BE2C (cell line): ENCODE data around the gene ESYT2.
"Not testable (repeated sequence)": the region's sequence is repeated elsewhere in the genome, so short reads cannot be mapped to it uniquely, and the experiment has no call there.

Source experiments
- DNase-seq: peaks from one replicate; pipeline ENCODE4 v3.0.0-alpha.2; 2020
- H3K27me3 ChIP-seq: fragments of 250-450 bp; sonication (Bioruptor Pico); 2 replicates; pipeline ENCODE4 v1.5.1; 2020; ENCODE audit warnings: mild to moderate bottlenecking
- H3K36me3 ChIP-seq: fragments of 250-450 bp; sonication (Bioruptor Pico); 2 replicates; pipeline ENCODE4 v1.5.1; 2020; ENCODE audit warnings: mild to moderate bottlenecking
- H3K4me1 ChIP-seq: fragments of 250-450 bp; sonication (Bioruptor Pico); 2 replicates; pipeline ENCODE4 v1.5.1; 2020
- H3K4me3 ChIP-seq: 2 replicates; pipeline ENCODE4 v1.5.1; 2011; ENCODE audit warnings: low read depth, low read length
- H3K9me3 ChIP-seq: fragments of 250-450 bp; sonication (Bioruptor Pico); 2 replicates; pipeline ENCODE4 v1.5.1; 2020
- TF ChIP-seq, protein P1 (sequence below): IDR thresholded peaks from 2 replicates; pipeline ENCODE4 v1.5.1; 2012; ENCODE audit warnings: mild to moderate bottlenecking, low read depth, low read length

The ESYT2 gene

DNA sequence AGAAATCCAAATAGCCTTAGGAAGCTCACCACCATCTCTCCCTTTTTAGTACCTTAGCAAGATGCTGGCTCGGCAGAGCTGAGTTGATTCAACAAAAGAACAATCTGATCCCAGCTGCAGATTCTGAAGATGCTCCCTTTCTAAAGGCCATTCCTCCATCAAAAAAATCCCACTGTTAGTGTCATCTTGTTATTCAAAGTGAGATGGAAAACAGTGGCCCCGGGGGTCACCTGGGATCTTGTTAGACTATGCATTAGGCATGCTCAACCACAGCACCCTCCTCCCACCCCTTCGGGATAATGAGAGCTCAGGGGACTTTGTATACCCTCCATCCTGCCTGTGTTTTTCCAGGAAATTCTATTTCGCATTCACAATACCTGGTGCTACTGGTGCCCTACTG lies 127.1 kb downstream of the ESYT2 start:
- H3K36me3 ChIP-seq = peaks cover 28% of the 10 kb centered on the region

DNA sequence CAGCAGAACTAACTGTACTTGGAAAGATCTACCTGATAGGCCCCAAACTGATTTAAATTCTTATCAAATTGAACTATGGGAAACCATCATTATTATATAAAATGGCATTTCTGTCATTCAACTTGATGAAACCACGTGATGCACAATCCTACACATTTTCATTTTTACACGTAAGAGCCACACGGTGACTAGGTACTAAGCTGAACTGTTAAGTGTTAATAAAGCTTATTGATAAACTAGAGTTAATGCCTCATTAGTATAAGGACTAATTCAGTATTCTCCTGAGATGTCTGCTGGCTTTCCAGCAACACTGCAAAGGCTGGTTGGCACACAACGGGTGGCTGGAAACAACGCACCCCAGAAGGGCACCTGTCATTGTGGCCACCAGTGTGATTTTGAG lies 129.3 kb downstream of the ESYT2 start:
- no peaks in the 10 kb centered on the region for H3K4me1 ChIP-seq
- H3K9me3 ChIP-seq = no peaks in the 10 kb centered on the region
- no peak overlapping the region for H3K4me3 ChIP-seq
- H3K27me3 ChIP-seq = no peaks in the 10 kb centered on the region
- TF ChIP-seq, protein P1, sequence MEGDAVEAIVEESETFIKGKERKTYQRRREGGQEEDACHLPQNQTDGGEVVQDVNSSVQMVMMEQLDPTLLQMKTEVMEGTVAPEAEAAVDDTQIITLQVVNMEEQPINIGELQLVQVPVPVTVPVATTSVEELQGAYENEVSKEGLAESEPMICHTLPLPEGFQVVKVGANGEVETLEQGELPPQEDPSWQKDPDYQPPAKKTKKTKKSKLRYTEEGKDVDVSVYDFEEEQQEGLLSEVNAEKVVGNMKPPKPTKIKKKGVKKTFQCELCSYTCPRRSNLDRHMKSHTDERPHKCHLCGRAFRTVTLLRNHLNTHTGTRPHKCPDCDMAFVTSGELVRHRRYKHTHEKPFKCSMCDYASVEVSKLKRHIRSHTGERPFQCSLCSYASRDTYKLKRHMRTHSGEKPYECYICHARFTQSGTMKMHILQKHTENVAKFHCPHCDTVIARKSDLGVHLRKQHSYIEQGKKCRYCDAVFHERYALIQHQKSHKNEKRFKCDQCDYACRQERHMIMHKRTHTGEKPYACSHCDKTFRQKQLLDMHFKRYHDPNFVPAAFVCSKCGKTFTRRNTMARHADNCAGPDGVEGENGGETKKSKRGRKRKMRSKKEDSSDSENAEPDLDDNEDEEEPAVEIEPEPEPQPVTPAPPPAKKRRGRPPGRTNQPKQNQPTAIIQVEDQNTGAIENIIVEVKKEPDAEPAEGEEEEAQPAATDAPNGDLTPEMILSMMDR = no peak
- peaks cover 40% of the 10 kb centered on the region for H3K36me3 ChIP-seq
- DNase-seq = no peak

More for the DNA sequence above, 127.1 kb downstream of the ESYT2 start:
- Histone ChIP-seq H3K9me3 (no peaks in the 10 kb centered on the region), H3K27me3 (no peaks in the 10 kb centered on the region), H3K4me1 (no peaks in the 10 kb centered on the region), H3K4me3 (no peak overlapping the region; the same call in 1 of the 2 replicates)
- no peak for DNase-seq
- TF ChIP-seq, protein P1 = no peak

DNA sequence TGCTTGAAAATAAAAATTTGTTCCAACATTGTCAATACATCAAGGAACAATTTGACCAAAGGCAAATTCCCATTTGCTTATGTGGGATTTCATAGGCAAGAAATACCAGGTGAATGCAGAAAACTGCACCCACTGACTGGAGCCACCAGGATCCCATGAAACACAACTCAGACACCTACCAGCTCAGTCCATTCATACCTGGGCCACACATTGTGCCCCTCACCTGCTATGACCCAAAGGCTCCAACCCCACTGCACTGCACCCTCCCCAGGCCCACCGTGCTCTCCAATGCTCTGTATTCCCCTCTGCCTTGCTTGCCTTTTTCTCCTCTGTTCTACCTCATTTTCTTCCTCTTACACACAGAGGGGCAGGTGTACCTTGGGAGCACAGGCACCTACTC lies 130.0 kb downstream of the ESYT2 start:
- Histone ChIP-seq H3K4me3 (no peak overlapping the region), H3K9me3 (no peaks in the 10 kb centered on the region), H3K27me3 (no peaks in the 10 kb centered on the region), H3K4me1 (no peaks in the 10 kb centered on the region), H3K36me3 (peaks cover 40% of the 10 kb centered on the region)
- TF ChIP-seq, protein P1 = no peak
- DNase-seq = no peak

DNA sequence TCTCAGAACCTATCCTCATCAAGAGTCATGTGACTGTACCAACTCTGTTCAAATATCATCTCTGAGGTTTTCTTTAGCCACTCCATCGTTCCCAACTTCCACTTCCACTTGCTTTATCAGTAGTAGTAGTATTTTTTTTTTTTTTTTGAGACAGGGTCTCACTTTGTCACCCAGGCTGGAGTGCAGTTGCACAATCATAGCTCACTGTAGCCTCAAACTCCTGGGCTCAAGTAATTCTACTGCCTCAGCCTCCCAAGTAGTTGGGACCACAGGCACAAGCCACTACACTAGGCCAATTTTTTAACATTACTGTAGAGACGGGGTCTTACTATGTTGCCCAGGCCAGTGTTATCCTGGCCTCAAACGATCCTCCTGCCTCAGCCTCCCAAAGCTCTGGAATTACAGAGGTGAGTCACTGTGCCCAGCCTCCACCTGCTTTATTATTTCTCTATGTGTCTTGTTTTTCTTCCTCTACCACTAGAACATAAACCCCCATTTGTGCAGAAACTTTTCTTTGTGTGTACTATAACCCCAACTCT lies 130.6 kb downstream of the ESYT2 start:
- TF ChIP-seq, protein P1 = no peak
- H3K4me3 ChIP-seq = no peak overlapping the region
- no peak for DNase-seq
- H3K9me3 ChIP-seq = no peaks in the 10 kb centered on the region
- peaks cover 40% of the 10 kb centered on the region for H3K36me3 ChIP-seq
- no peaks in the 10 kb centered on the region for H3K27me3 ChIP-seq
- H3K4me1 ChIP-seq = no peaks in the 10 kb centered on the region

DNA sequence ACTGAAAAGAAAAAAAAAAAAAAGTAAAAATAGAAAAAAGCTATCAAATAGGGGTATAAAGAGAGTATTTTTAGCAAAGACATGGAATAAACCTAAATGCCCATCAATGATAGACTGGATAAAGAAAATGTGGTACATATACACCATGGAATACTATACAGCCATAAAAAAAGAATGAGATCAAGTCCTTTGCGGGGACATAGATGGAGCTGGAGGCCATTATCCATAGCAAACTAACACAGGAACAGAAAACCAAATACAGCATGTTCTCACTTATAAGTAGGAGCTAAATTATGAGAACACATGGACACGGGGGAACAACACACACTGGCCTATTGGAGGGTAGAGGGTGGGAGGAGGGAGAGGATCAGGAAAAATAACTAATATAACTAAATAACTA lies 131.7 kb downstream of the ESYT2 start:
- not testable (repeated sequence) for H3K27me3 ChIP-seq, H3K9me3 ChIP-seq, H3K4me3 ChIP-seq, DNase-seq, H3K4me1 ChIP-seq
- peaks cover 40% of the 10 kb centered on the region for H3K36me3 ChIP-seq

DNA sequence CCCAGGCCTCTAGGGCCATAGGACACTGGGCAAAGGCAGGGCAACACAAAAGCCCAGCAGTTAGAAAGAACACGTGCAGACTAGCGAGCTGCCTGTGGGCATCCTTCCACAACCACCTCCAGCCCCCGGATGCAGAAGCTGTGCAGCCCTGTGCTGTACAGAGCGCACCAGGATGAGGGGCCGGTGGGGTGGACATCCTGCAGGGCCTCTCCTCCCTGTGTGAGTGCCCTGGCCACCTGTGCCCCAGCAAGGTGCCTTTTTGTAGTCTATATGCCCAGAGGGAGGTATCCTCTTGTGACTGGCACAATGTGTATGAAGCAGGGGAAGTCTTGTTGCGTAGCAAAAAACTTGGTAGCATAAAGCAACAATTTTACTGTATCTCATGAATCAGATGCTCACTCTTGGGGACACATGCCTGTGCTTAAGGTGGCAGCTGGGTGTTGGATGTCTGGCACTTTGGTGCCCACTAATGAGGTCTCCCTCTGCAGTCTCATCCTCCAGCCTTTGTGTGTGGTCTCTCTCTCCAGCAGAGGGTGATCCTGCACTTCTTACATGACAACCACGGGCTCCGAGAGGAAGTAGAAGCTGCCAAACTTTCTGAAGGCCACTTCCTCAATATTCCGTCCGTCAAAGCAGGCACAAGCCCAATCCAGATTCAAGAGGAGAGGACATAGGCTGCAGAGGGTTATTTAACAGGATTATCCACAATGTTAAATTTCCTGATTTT lies 133.4 kb downstream of the ESYT2 start:
- peaks cover 38% of the 10 kb centered on the region for H3K36me3 ChIP-seq
- DNase-seq = peak; percentile 48

More for the DNA sequence above, 133.4 kb downstream of the ESYT2 start:
- Histone ChIP-seq H3K9me3 (no peaks in the 10 kb centered on the region), H3K4me1 (no peaks in the 10 kb centered on the region), H3K27me3 (no peaks in the 10 kb centered on the region), H3K4me3 (no peak overlapping the region)
- TF ChIP-seq, protein P1 = peak; percentile 70
